ENCODE data around the gene LRRC63. TPM values are rescaled to one million over a fixed set of nuclear protein-coding genes. Genes with fewer than 3 reads are reported as not detected.

LRRC63 gene
- total and polyA plus RNA-seq, 9 of the 15 experiments (the other 6 are each of a cell fraction or from before 2014, with no cell fraction given) = 0.07 to 0.41 (median 0.24) TPM; not detected in 1

GRCh38 chr13:46168783-46169182 is 42.9 kb upstream of the LRRC63 start:
- ChIA-PET POLR2A (interaction anchor here (0.6 to 2.3 kb wide), 6 partner anchors 10 to 1641 kb away, joined by 3 to 8 read pairs (median 3); no protein-coding TSS in a partner anchor), CTCF (ENCODE audit: low intra/inter-chr PET ratio) (no interaction called here)
- TF ChIP-seq CHD1 (IDR thresholded peaks at IDR 0.05; ENCODE audit: low read length) (no peak), NFIC (IDR thresholded peaks at IDR 0.05) (0 out of 2 replicates have a peak, but pooled peaks have one; percentile 7), PREB (CRISPR knock-in tag; IDR thresholded peaks at IDR 0.05) (no peak), PCBP2 (IDR thresholded peaks at IDR 0.05; ENCODE audit: low read depth, low read length, poor library complexity, severe bottlenecking) (no peak)
- Histone ChIP-seq H3K9me3 (replicated peaks; ENCODE audit: control insufficient read depth, insufficient read depth, low read depth, low read length) (no peaks in the 10 kb centered on the region), H3K27ac (ENCODE audit: extremely low read depth, low read depth, low read length) (no peak overlapping the region), H3K4me1 (replicated peaks in 1 of 2; ENCODE audit: control insufficient read depth in 2 of 2, insufficient read depth in 2 of 2, low read length in 2 of 2) (peaks cover 3 to 22% of the 10 kb centered on the region in 2 experiments; a peak in 4 of 5 replicates), H3K4me3 (no peak overlapping the region), H3K36me3 (ENCODE audit: control insufficient read depth, insufficient read depth, low read length) (peaks cover 54% of the 10 kb centered on the region; the same call in 2 of the 3 replicates), H2AFZ (ENCODE audit: low read depth, low read length) (no peak overlapping the region), H3K9ac (ENCODE audit: insufficient read depth in 1 of 2, low read depth in 2 of 2, low read length in 2 of 2) (no peak overlapping the region), H3K4me2 (ENCODE audit: insufficient read depth, low read length) (no peak overlapping the region), H3K27me3 (ENCODE audit: control insufficient read depth in 2 of 2, insufficient read depth in 2 of 2, low read length in 2 of 2) (no peaks in the 10 kb centered on the region), H3K9me1 (ENCODE audit: control insufficient read depth, insufficient read depth, low read length) (no peaks in the 10 kb centered on the region), H3K79me2 (ENCODE audit: control insufficient read depth, insufficient read depth, low read length) (peaks cover 96% of the 10 kb centered on the region), H4K20me1 (replicated peaks; ENCODE audit: control insufficient read depth, insufficient read depth, low read length) (peaks cover 8% of the 10 kb centered on the region; the same call in 1 of the 2 replicates)
- FAIRE-seq (no peak), ATAC-seq (peak; percentile 55), DNase-seq (ENCODE audit: extremely low read depth in 1 of 4, low spot score in 3 of 4) (no peak)
- BruUV-seq (replicated peaks) = no TSS peak
- intact Hi-C loops (cut with micrococcal nuclease) = no loop called here
- in situ Hi-C loops (cut with MboI) = no loop called here
- WGBS (ENCODE audit: insufficient coverage, low coverage, missing lambda C conversion rate) = 33% methylated on average over 1 of the region's 1 CpG

- Histone ChIP-seq H3K4me1 (replicated peaks in 1 of 2; ENCODE audit: control insufficient read depth in 2 of 2, insufficient read depth in 2 of 2, low read length in 2 of 2) (peaks cover 3 to 22% of the 10 kb centered on the region in 2 experiments; a peak in 4 of 5 replicates), H3K4me2 (ENCODE audit: insufficient read depth, low read length) (no peak overlapping the region), H3K4me3 (no peak overlapping the region), H3K27ac (ENCODE audit: extremely low read depth, low read depth, low read length) (no peak overlapping the region), H4K20me1 (replicated peaks; ENCODE audit: control insufficient read depth, insufficient read depth, low read length) (peaks cover 8% of the 10 kb centered on the region; the same call in 1 of the 2 replicates), H3K36me3 (ENCODE audit: control insufficient read depth, insufficient read depth, low read length) (peaks cover 58% of the 10 kb centered on the region; the same call in 2 of the 3 replicates), H3K9me3 (replicated peaks; ENCODE audit: control insufficient read depth, insufficient read depth, low read depth, low read length) (no peaks in the 10 kb centered on the region), H3K79me2 (ENCODE audit: control insufficient read depth, insufficient read depth, low read length) (peaks cover 96% of the 10 kb centered on the region), H3K9me1 (ENCODE audit: control insufficient read depth, insufficient read depth, low read length) (no peaks in the 10 kb centered on the region), H3K27me3 (ENCODE audit: control insufficient read depth in 2 of 2, insufficient read depth in 2 of 2, low read length in 2 of 2) (no peaks in the 10 kb centered on the region), H2AFZ (ENCODE audit: low read depth, low read length) (no peak overlapping the region), H3K9ac (ENCODE audit: insufficient read depth in 1 of 2, low read depth in 2 of 2, low read length in 2 of 2) (no peak overlapping the region)
- DNase-seq (ENCODE audit: extremely low read depth in 1 of 4, low spot score in 3 of 4) (no peak), ATAC-seq (no peak), FAIRE-seq (no peak)
- ChIA-PET POLR2A (interaction anchor here (2.3 kb wide), 1 partner anchor 9 kb away, joined by 8 read pairs; no protein-coding TSS in a partner anchor), CTCF (ENCODE audit: low intra/inter-chr PET ratio) (no interaction called here)
- WGBS (ENCODE audit: insufficient coverage, low coverage, missing lambda C conversion rate) = 93% methylated on average over 2 of the region's 2 CpGs
- in situ Hi-C loops (cut with MboI) (no loop called here), intact Hi-C loops (cut with micrococcal nuclease) (no loop called here)
- BruUV-seq (replicated peaks) = no TSS peak
- TF ChIP-seq NFATC3 (IDR thresholded peaks at IDR 0.05) (no peak), ESRRA (IDR thresholded peaks at IDR 0.05; ENCODE audit: borderline replicate concordance, low read depth) (no peak), XRCC5 (IDR thresholded peaks at IDR 0.05; ENCODE audit: low read depth, low read length) (no peak), ZNF280A (IDR thresholded peaks at IDR 0.05; ENCODE audit: low read depth, partially characterized antibody) (no peak), ZNF449 (CRISPR knock-in tag; IDR thresholded peaks at IDR 0.05) (no peak), ZNF668 (CRISPR knock-in tag; IDR thresholded peaks at IDR 0.05) (no peak)
Observed at GRCh38 chr13:46169758-46170157, 42.0 kb upstream of the LRRC63 start.

Measured in K562 (cell line).